Measurements from ENCODE around the gene PARL.

DNA sequence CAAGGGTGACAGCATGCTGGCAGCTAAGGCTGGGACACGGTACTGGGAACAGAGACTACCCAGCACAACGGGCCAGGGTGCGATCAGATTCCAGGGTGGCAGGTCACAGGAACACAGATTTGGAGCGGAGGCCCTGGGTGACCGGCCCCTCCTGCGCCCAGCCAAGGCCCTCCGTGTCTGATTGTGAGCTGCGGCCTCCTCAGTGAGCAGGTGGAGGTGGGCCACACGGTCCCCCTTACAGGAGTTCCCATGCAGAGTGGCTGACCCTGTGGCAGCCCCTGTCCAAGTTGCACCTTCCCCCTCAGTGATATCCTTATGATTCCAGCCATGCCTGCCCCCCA is 28.9 kb upstream of the PARL start:
- no peak for TF ChIP-seq CTCF (conservative IDR thresholded peaks at IDR 0.05)
- TF ChIP-seq EZH2 (IDR thresholded peaks at IDR 0.05; ENCODE audit: low read depth) = no peak
